NCI-H460 (cell line): ENCODE measurements around the gene CYYR1. TPM values are rescaled to one million over a fixed set of nuclear protein-coding genes. Genes with fewer than 3 reads are reported as not detected.

Experiments
- DNase-seq: peaks from one replicate; pipeline ENCODE4 v3.0.0-alpha.2; 2016; ENCODE audit warnings: low read depth; ENCODE audit errors: extremely low read depth
- total RNA-seq: library from RNA; depleted of rRNA; stranded (reverse); fragments of >200 nt; shearing (Covaris generic); gene quantifications from 2 replicates; pipeline ENCODE4 v1.2.3, GENCODE V29; 2014

CYYR1 gene
- total RNA-seq, 1 experiment from 2014 or later, result 0.05 TPM

- DNase-seq, result no peak
These were observed 17.4 kb downstream of the CYYR1 start for GRCh38 chr21:26555540-26556146.

GRCh38 chr21:26554365-26554764, 18.7 kb downstream of the CYYR1 start:
- no peak for DNase-seq

GRCh38 chr21:26553898-26554297, 19.2 kb downstream of the CYYR1 start:
- DNase-seq, result no peak

GRCh38 chr21:26550326-26550725, 22.8 kb downstream of the CYYR1 start:
- DNase-seq, result no peak

- DNase-seq, result no peak
These were observed 26.5 kb downstream of the CYYR1 start for GRCh38 chr21:26546446-26547097.

- DNase-seq, result no peak
These were observed 28.8 kb downstream of the CYYR1 start for GRCh38 chr21:26544201-26544775.

GRCh38 chr21:26540651-26541050, 32.4 kb downstream of the CYYR1 start:
- no peak for DNase-seq

GRCh38 chr21:26539566-26539965, 33.5 kb downstream of the CYYR1 start:
- DNase-seq, result no peak

GRCh38 chr21:26534517-26534916, 38.6 kb downstream of the CYYR1 start:
- DNase-seq, result no peak

- DNase-seq, result no peak
These were observed 40.9 kb downstream of the CYYR1 start for GRCh38 chr21:26532208-26532607.

GRCh38 chr21:26529526-26529925, 43.6 kb downstream of the CYYR1 start:
- DNase-seq, result no peak

GRCh38 chr21:26528882-26529281, 44.2 kb downstream of the CYYR1 start:
- DNase-seq, result no peak

- DNase-seq, result no peak
These were observed 50.4 kb downstream of the CYYR1 start for GRCh38 chr21:26522704-26523103.

- no peak for DNase-seq
These were observed 53.9 kb downstream of the CYYR1 start for GRCh38 chr21:26519142-26519541.

- DNase-seq, result no peak
These were observed 57.8 kb downstream of the CYYR1 start for GRCh38 chr21:26515257-26515656.

- no peak for DNase-seq
These were observed 59.9 kb downstream of the CYYR1 start for GRCh38 chr21:26513212-26513611.

GRCh38 chr21:26512664-26513063, 60.4 kb downstream of the CYYR1 start:
- no peak for DNase-seq

- no peak for DNase-seq
These were observed 64.2 kb downstream of the CYYR1 start for GRCh38 chr21:26508903-26509302.

- DNase-seq, result peak; percentile 49
These were observed 66.1 kb downstream of the CYYR1 start for GRCh38 chr21:26506956-26507355.

GRCh38 chr21:26505211-26505610, 67.9 kb downstream of the CYYR1 start:
- DNase-seq, result no peak

- no peak for DNase-seq
These were observed 69.7 kb downstream of the CYYR1 start for GRCh38 chr21:26503414-26503813.

GRCh38 chr21:26501495-26502021, 71.5 kb downstream of the CYYR1 start:
- DNase-seq, result no peak
